ENCODE data around the gene MYO10. TPM values are rescaled to one million over a fixed set of nuclear protein-coding genes. Genes with fewer than 3 reads are reported as not detected.

Gene MYO10
- total and polyA plus RNA-seq, 2 experiments from 2014 or later: 119 to 276 TPM

- Mint-ChIP-seq H3K27me3 (ENCODE audit: insufficient read depth, low read depth, poor library complexity) (peaks cover 7% of the 10 kb centered on the region), H3K36me3 (ENCODE audit: low read depth) (peaks cover 99% of the 10 kb centered on the region), H3K4me1 (no peaks in the 10 kb centered on the region), H3K9me3 (no peaks in the 10 kb centered on the region), H3K27ac (no peak overlapping the region), H3K4me3 (no peak overlapping the region)
- H3K4me1 ChIP-seq (ENCODE audit: insufficient read depth): no peaks in the 10 kb centered on the region
- H4K20me1 ChIP-seq (replicated peaks; ENCODE audit: insufficient read depth): peaks cover 17% of the 10 kb centered on the region
- TF ChIP-seq CREB1 (CRISPR knock-in tag; IDR thresholded peaks at IDR 0.05; ENCODE audit: low read depth) (no peak), EZH2phosphoT487 (IDR thresholded peaks at IDR 0.05; ENCODE audit: unreplicated experiment) (no peak), REST (IDR thresholded peaks at IDR 0.05; ENCODE audit: unreplicated experiment) (no peak), NANOG (IDR thresholded peaks at IDR 0.05; ENCODE audit: borderline replicate concordance) (no peak), STAT1 (IDR thresholded peaks at IDR 0.05; ENCODE audit: unreplicated experiment) (no peak), JUNB (IDR thresholded peaks at IDR 0.05; ENCODE audit: unreplicated experiment) (no peak), POLR2AphosphoS5 (IDR thresholded peaks at IDR 0.05; ENCODE audit: low read depth) (no peak), EZH2 (IDR thresholded peaks at IDR 0.05; ENCODE audit: low read depth, unreplicated experiment) (no peak), ETS1 (IDR thresholded peaks at IDR 0.05) (no peak), ZNF331 (CRISPR knock-in tag; IDR thresholded peaks at IDR 0.05; ENCODE audit: low read depth) (no peak), ZNF114 (CRISPR knock-in tag; IDR thresholded peaks at IDR 0.05) (no peak), ZNF462 (CRISPR knock-in tag; IDR thresholded peaks at IDR 0.05) (no peak)
- TF ChIP-seq, protein P1, sequence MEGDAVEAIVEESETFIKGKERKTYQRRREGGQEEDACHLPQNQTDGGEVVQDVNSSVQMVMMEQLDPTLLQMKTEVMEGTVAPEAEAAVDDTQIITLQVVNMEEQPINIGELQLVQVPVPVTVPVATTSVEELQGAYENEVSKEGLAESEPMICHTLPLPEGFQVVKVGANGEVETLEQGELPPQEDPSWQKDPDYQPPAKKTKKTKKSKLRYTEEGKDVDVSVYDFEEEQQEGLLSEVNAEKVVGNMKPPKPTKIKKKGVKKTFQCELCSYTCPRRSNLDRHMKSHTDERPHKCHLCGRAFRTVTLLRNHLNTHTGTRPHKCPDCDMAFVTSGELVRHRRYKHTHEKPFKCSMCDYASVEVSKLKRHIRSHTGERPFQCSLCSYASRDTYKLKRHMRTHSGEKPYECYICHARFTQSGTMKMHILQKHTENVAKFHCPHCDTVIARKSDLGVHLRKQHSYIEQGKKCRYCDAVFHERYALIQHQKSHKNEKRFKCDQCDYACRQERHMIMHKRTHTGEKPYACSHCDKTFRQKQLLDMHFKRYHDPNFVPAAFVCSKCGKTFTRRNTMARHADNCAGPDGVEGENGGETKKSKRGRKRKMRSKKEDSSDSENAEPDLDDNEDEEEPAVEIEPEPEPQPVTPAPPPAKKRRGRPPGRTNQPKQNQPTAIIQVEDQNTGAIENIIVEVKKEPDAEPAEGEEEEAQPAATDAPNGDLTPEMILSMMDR (conservative IDR thresholded peaks at IDR 0.05; ENCODE audit: low read depth in 2 of 2): no peak
- H3K4me3 ChIP-seq: no peak overlapping the region
- no peaks in the 10 kb centered on the region for H3K9me2 ChIP-seq (ENCODE audit: insufficient read depth)
- peaks cover 37% of the 10 kb centered on the region for H3K79me2 ChIP-seq (replicated peaks; ENCODE audit: insufficient read depth)
- H3K36me3 ChIP-seq (ENCODE audit: insufficient read depth): peaks cover 94% of the 10 kb centered on the region
- no peak overlapping the region for H2AFZ ChIP-seq
- peaks cover 8% of the 10 kb centered on the region; the same call in 1 of the 2 replicates for H3F3A ChIP-seq (replicated peaks; ENCODE audit: low read depth)
- ATAC-seq: no peak
- H3K27me3 ChIP-seq (ENCODE audit: insufficient read depth): no peaks in the 10 kb centered on the region
- no peak overlapping the region for H3K4me2 ChIP-seq
- H3K27ac ChIP-seq (ENCODE audit: low read depth): no peak overlapping the region
- DNase-seq (ENCODE audit: low spot score): no peak
These were observed 251.0 kb downstream of the MYO10 start for GRCh38 chr5:16685069-16685468.

Data from GM23338 (cell line).